DND-41 (cell line): Measurements from ENCODE around the gene HELB.

Experiments
- ATAC-seq: fragments of 200-7000 bp; cut with Tn5 transposase; 3 replicates; pipeline ENCODE4 v1.9.1; 2021; ENCODE audit warnings: low read depth; ENCODE audit not compliant: insufficient read depth
- DNase-seq: peaks from one replicate; pipeline ENCODE4 v3.0.0-alpha.2; 2020
- H2AFZ ChIP-seq: 2 replicates; pipeline ENCODE4 v1.6.0; 2012; ENCODE audit warnings: low read depth, low read length
- H3K27ac ChIP-seq: 2 replicates; pipeline ENCODE4 v1.5.1; 2012; ENCODE audit warnings: low read length, inconsistent platforms
- H3K27me3 ChIP-seq: fragments of 200-600 bp; sonication (generic); 2 replicates; pipeline ENCODE4 v1.6.0; 2012; ENCODE audit warnings: low read length, mild to moderate bottlenecking, inconsistent platforms; ENCODE audit not compliant: insufficient read depth, poor library complexity
- H3K36me3 ChIP-seq: 2 replicates; pipeline ENCODE4 v1.5.1; 2012; ENCODE audit warnings: low read length, inconsistent platforms; ENCODE audit not compliant: insufficient read depth
- H3K4me1 ChIP-seq: 2 replicates; pipeline ENCODE4 v1.5.1; 2012; ENCODE audit warnings: mild to moderate bottlenecking, low read length; ENCODE audit not compliant: insufficient read depth
- H3K4me2 ChIP-seq: 2 replicates; pipeline ENCODE4 v1.6.0; 2012; ENCODE audit warnings: mild to moderate bottlenecking, moderate library complexity, low read length, inconsistent platforms; ENCODE audit not compliant: insufficient read depth
- H3K4me3 ChIP-seq, 2 experiments: fragments of 200-600 bp in 1 of 2; shearing (Covaris generic) in 1 of 2; 2 replicates each; pipeline ENCODE4 v1.5.1; 2012 to 2016; ENCODE audit warnings: inconsistent platforms in 2 of 2, low read length in 2 of 2, mild to moderate bottlenecking in 2 of 2, low read depth in 1 of 2, moderate library complexity in 1 of 2
- H3K79me2 ChIP-seq: 2 replicates; pipeline ENCODE4 v1.6.0; 2012; ENCODE audit warnings: low read length, inconsistent platforms; ENCODE audit not compliant: insufficient read depth
- H3K9ac ChIP-seq: 2 replicates; pipeline ENCODE4 v1.6.0; 2012; ENCODE audit warnings: low read depth, mild to moderate bottlenecking, inconsistent platforms, low read length, moderate library complexity
- H3K9me3 ChIP-seq: 2 replicates; pipeline ENCODE4 v1.5.1; 2012; ENCODE audit warnings: low read length, moderate library complexity, mild to moderate bottlenecking, inconsistent platforms; ENCODE audit not compliant: insufficient read depth, severe bottlenecking
- H4K20me1 ChIP-seq: 2 replicates; pipeline ENCODE4 v1.6.0; 2012; ENCODE audit warnings: low read length; ENCODE audit not compliant: insufficient read depth
- CTCF ChIP-seq: IDR thresholded peaks from 2 replicates; pipeline ENCODE4 v1.5.1; 2012; ENCODE audit warnings: borderline replicate concordance, low read length, moderate library complexity, mild to moderate bottlenecking; ENCODE audit not compliant: poor library complexity, severe bottlenecking; ENCODE audit errors: extremely low read depth
- EZH2 ChIP-seq: IDR thresholded peaks from 3 replicates; pipeline ENCODE4 v1.6.1; 2012; ENCODE audit warnings: borderline replicate concordance, low read depth, mild to moderate bottlenecking, moderate library complexity, low read length, inconsistent platforms; ENCODE audit not compliant: severe bottlenecking

HELB gene

GRCh38 chr12:66359300-66359699, 57.0 kb downstream of the HELB start:
- Histone ChIP-seq H3K9me3 (no peaks in the 10 kb centered on the region), H3K4me3 (no peak overlapping the region), H3K36me3 (no peaks in the 10 kb centered on the region), H3K27ac (no peak overlapping the region), H4K20me1 (no peaks in the 10 kb centered on the region), H3K4me1 (no peaks in the 10 kb centered on the region), H3K79me2 (no peaks in the 10 kb centered on the region), H2AFZ (no peak overlapping the region), H3K4me2 (no peak overlapping the region), H3K9ac (no peak overlapping the region), H3K27me3 (no peaks in the 10 kb centered on the region)
- no peak for TF ChIP-seq CTCF
- TF ChIP-seq EZH2 = no peak
- ATAC-seq (no peak), DNase-seq (no peak)

GRCh38 chr12:66361703-66362102, 59.4 kb downstream of the HELB start:
- no peaks in the 10 kb centered on the region for H3K9me3 ChIP-seq
- no peak for DNase-seq
- H3K36me3 ChIP-seq = no peaks in the 10 kb centered on the region
- H3K4me1 ChIP-seq = no peaks in the 10 kb centered on the region
- no peak overlapping the region for H3K27ac ChIP-seq
- no peaks in the 10 kb centered on the region for H3K79me2 ChIP-seq
- TF ChIP-seq CTCF (no peak), EZH2 (no peak)
- H3K27me3 ChIP-seq = no peaks in the 10 kb centered on the region
- no peak for ATAC-seq
- H2AFZ ChIP-seq = no peak overlapping the region
- H3K4me3 ChIP-seq = no peak overlapping the region
- H4K20me1 ChIP-seq = no peaks in the 10 kb centered on the region
- H3K4me2 ChIP-seq = no peak overlapping the region
- no peak overlapping the region for H3K9ac ChIP-seq

- Histone ChIP-seq H3K79me2 (no peaks in the 10 kb centered on the region), H4K20me1 (no peaks in the 10 kb centered on the region), H3K4me2 (no peak overlapping the region), H3K9ac (no peak overlapping the region), H3K27me3 (no peaks in the 10 kb centered on the region), H2AFZ (no peak overlapping the region), H3K4me1 (no peaks in the 10 kb centered on the region), H3K27ac (no peak overlapping the region), H3K4me3 (no peak overlapping the region), H3K9me3 (no peaks in the 10 kb centered on the region), H3K36me3 (no peaks in the 10 kb centered on the region)
- no peak for TF ChIP-seq CTCF
- TF ChIP-seq EZH2 = no peak
- ATAC-seq (no peak), DNase-seq (no peak)
These were observed 63.6 kb downstream of the HELB start for GRCh38 chr12:66365718-66366490.
